Measurements from ENCODE around the gene SHC3. TPM values are rescaled to one million over a fixed set of nuclear protein-coding genes. Genes with fewer than 3 reads are reported as not detected.

Gene SHC3
- total RNA-seq, 3 donors from 2014 or later = 0.03 TPM

DNA sequence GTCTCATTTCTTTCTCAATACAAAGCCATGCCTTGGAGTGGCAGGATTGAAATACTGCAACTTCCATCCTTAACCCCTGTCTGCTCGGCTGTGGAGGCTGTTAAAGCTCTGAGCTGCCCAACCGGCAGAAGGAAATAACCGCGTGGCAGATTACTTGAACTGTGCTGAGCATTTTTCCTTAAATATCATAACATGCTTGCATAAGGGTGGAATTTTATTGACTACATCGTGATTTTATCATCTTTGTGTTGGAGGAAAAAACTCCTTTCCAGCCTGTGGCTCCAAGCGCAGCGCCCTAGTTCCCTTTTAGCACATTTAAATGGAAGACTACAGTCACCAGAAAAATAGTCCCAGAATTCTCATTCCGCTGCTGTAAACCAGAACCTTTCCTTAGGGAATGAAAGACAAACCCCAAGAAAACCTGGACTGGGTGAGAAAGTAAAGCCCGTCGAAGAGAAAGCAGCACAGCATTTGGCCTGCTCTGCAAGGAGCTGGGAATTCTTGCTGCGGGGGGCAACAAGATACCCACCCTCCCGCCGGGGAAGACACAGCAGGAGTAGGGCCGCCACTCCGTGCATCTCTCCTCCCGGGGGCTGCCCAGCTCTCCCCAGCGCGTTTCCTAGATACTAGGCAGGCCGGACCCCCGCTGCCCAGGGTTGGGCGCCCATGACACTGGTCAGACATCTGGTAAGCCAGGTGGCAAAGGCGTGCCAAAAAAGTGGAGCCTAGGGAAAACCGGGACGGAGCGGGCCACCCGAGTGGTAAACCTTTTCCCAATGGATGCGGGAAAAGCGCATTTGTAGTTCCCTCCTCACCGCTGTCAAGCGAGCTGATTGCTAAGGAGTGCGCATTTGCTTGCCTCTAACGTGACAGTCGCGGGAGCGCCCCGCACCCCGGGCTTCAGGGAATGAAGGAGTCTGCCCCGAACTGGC lies 1.3 kb downstream of the SHC3 start:
- no peak overlapping the region for H3K4me3 Mint-ChIP-seq
- ATAC-seq = no peak
- H3K9me3 Mint-ChIP-seq = no peaks in the 10 kb centered on the region

DNA sequence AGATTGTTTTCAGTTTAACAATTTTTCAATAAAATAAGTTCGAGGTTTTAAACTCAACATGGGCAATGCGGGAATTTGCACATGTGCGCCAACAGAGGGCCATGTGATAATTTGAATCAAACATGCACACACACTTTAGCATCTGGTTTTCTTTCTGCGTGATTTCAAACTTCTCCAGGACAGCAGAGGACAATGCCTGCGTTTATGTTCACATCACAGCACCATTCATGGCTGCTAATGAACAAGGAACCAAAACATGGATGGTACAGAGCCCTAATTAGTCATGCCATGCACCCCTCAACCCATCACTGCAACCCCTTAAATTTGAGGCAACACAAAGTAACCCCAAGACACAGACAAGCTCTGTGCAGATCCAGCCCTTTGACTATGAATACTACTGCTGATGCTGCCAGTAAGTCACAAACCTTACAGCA lies 2.8 kb downstream of the SHC3 start:
- peaks cover 58% of the 10 kb centered on the region for H3K27me3 Mint-ChIP-seq (ENCODE audit: low read depth)
- ATAC-seq = no peak
- no peak for DNase-seq
- no peak overlapping the region for H3K4me3 Mint-ChIP-seq
- peaks cover 16% of the 10 kb centered on the region for H3K4me1 Mint-ChIP-seq (ENCODE audit: low read depth)
- no peaks in the 10 kb centered on the region for H3K9me3 Mint-ChIP-seq
- no peaks in the 10 kb centered on the region for H3K36me3 Mint-ChIP-seq (ENCODE audit: insufficient read depth)

More for the DNA sequence above, 1.3 kb downstream of the SHC3 start:
- DNase-seq = no peak
- H3K27me3 Mint-ChIP-seq (ENCODE audit: low read depth) = peaks cover 67% of the 10 kb centered on the region
- H3K4me1 Mint-ChIP-seq (ENCODE audit: low read depth) = peaks cover 16% of the 10 kb centered on the region
- peaks cover 2% of the 10 kb centered on the region for H3K36me3 Mint-ChIP-seq (ENCODE audit: insufficient read depth)

- Mint-ChIP-seq H3K4me1 (ENCODE audit: low read depth) (peaks cover 5% of the 10 kb centered on the region), H3K36me3 (ENCODE audit: insufficient read depth) (no peaks in the 10 kb centered on the region), H3K9me3 (no peaks in the 10 kb centered on the region), H3K27me3 (ENCODE audit: low read depth) (peaks cover 44% of the 10 kb centered on the region), H3K4me3 (no peak overlapping the region)
- ATAC-seq (no peak), DNase-seq (no peak)
Observed at GRCh38 chr9:89174291-89174690, 4.3 kb downstream of the SHC3 start.

GRCh38 chr9:89173072-89173471 lies 5.5 kb downstream of the SHC3 start:
- ATAC-seq (no peak), DNase-seq (no peak)
- Mint-ChIP-seq H3K27me3 (ENCODE audit: low read depth) (peaks cover 35% of the 10 kb centered on the region), H3K4me1 (ENCODE audit: low read depth) (no peaks in the 10 kb centered on the region), H3K36me3 (ENCODE audit: insufficient read depth) (no peaks in the 10 kb centered on the region), H3K9me3 (no peaks in the 10 kb centered on the region), H3K4me3 (no peak overlapping the region)

- DNase-seq (no peak), ATAC-seq (no peak)
- Mint-ChIP-seq H3K4me1 (ENCODE audit: low read depth) (no peaks in the 10 kb centered on the region), H3K9me3 (no peaks in the 10 kb centered on the region), H3K36me3 (ENCODE audit: insufficient read depth) (no peaks in the 10 kb centered on the region), H3K27me3 (ENCODE audit: low read depth) (peaks cover 32% of the 10 kb centered on the region), H3K4me3 (no peak overlapping the region)
Observed at GRCh38 chr9:89172398-89172797, 6.2 kb downstream of the SHC3 start.

DNA sequence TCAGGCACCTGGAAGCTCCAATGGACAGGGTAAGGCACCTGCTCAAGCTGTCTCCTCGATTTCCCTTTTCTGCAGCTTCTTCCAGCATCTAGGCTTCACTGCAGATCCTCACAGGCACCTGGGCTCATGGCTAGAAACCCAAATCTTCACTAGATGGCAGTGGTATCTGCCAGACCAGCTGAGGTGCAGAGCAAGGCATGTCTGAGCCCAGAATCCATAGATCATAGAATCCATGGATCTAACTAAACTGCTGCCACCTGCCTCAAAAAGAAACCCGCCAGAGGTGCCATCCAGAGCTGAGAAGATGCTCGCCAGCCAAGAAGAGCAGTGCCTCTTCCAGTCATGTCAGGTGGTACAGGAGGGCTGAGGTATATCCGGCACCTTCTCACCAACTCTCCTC lies 6.9 kb downstream of the SHC3 start:
- no peak for ATAC-seq
- DNase-seq = no peak
- H3K9me3 Mint-ChIP-seq = no peaks in the 10 kb centered on the region
- peaks cover 25% of the 10 kb centered on the region for H3K27me3 Mint-ChIP-seq (ENCODE audit: low read depth)
- H3K36me3 Mint-ChIP-seq (ENCODE audit: insufficient read depth) = no peaks in the 10 kb centered on the region
- H3K4me1 Mint-ChIP-seq (ENCODE audit: low read depth) = no peaks in the 10 kb centered on the region
- no peak overlapping the region for H3K4me3 Mint-ChIP-seq

- H3K27me3 Mint-ChIP-seq (ENCODE audit: low read depth) = peaks cover 25% of the 10 kb centered on the region
- no peaks in the 10 kb centered on the region for H3K36me3 Mint-ChIP-seq (ENCODE audit: insufficient read depth)
- ATAC-seq (no peak), DNase-seq (no peak)
- no peaks in the 10 kb centered on the region for H3K4me1 Mint-ChIP-seq (ENCODE audit: low read depth)
- no peak overlapping the region for H3K4me3 Mint-ChIP-seq
- no peaks in the 10 kb centered on the region for H3K9me3 Mint-ChIP-seq
Observed at GRCh38 chr9:89171231-89171630, 7.4 kb downstream of the SHC3 start.

DNA sequence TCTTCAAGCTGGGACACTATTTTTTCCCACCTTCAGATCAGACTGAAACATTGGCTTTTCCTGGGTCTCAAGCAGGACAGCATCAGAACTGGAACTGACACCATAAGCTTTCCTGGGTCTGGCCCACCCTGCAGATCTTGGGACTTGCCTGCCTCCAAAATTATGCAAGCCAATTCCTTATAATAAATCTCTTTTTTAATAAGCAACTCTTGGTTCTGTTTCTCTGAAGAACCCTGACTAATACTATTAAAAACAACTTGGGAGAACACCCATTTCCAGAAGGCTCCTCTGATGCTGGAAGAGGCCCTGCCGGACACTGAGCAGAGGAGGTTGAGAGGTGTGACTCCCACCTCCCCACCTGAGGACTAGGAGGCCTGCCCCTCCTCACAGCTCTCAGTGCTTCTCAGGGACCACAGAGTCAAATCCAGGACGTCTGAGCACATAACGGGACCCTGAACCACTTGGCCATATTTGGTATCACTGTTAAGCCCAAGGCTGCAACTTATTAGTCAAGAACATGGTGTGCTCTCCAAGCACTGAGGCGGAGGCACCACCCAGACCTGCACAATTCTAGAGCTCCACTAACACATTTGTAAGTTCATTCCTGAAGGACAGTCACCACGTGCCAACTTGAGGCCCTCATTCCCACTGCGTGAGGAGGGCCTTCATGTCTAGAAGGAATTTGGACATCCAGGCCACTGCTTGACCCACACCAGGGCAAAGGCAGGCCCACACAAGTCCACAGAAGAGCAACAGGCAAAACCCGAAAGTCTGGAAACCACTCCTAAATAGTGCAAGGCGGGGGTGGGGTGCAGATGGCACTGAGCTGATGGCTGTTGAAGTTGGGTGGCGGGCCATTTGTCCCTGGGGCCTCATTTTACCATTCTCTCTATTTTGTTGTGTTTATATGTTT lies 9.5 kb downstream of the SHC3 start:
- Mint-ChIP-seq H3K36me3 (ENCODE audit: insufficient read depth) (no peaks in the 10 kb centered on the region), H3K27me3 (ENCODE audit: low read depth) (peaks cover 22% of the 10 kb centered on the region), H3K9me3 (no peaks in the 10 kb centered on the region), H3K4me3 (no peak overlapping the region), H3K4me1 (ENCODE audit: low read depth) (no peaks in the 10 kb centered on the region)
- ATAC-seq = no peak
- no peak for DNase-seq

- no peak for ATAC-seq
- Mint-ChIP-seq H3K4me3 (no peak overlapping the region), H3K9me3 (no peaks in the 10 kb centered on the region), H3K4me1 (ENCODE audit: low read depth) (no peaks in the 10 kb centered on the region), H3K27me3 (ENCODE audit: low read depth) (peaks cover 15% of the 10 kb centered on the region), H3K36me3 (ENCODE audit: insufficient read depth) (no peaks in the 10 kb centered on the region)
- no peak for DNase-seq
Observed at GRCh38 chr9:89167788-89168187, 10.8 kb downstream of the SHC3 start.

DNA sequence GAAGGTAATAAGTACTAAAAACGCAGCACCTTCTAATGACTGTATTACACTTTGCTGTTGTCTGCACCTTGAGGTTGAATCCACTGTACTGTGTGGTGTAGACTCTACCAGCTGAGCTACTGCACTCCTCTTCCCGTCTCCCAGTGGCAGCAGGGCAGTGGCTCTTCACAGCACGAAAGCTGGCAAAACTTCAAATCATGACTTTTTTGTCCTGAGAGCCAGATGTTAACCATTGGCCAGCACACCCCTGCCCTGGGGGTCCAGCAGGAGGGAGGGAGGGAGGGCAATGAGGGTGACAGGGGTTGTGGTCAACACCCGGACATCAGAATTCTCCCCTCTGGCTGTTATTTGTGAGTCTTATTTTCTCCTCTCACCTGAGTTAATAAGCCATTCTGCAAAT lies 11.8 kb downstream of the SHC3 start:
- Mint-ChIP-seq H3K4me1 (ENCODE audit: low read depth) (no peaks in the 10 kb centered on the region), H3K36me3 (ENCODE audit: insufficient read depth) (no peaks in the 10 kb centered on the region), H3K27me3 (ENCODE audit: low read depth) (peaks cover 14% of the 10 kb centered on the region), H3K9me3 (no peaks in the 10 kb centered on the region), H3K4me3 (no peak overlapping the region)
- DNase-seq (no peak), ATAC-seq (no peak)

- Mint-ChIP-seq H3K4me1 (ENCODE audit: low read depth) (no peaks in the 10 kb centered on the region), H3K27me3 (ENCODE audit: low read depth) (peaks cover 20% of the 10 kb centered on the region), H3K4me3 (no peak overlapping the region), H3K9me3 (no peaks in the 10 kb centered on the region), H3K36me3 (ENCODE audit: insufficient read depth) (no peaks in the 10 kb centered on the region)
- DNase-seq = no peak
- ATAC-seq = no peak
Observed at GRCh38 chr9:89165880-89166279, 12.7 kb downstream of the SHC3 start.

GRCh38 chr9:89165341-89165740 lies 13.3 kb downstream of the SHC3 start:
- H3K9me3 Mint-ChIP-seq = no peaks in the 10 kb centered on the region
- peaks cover 20% of the 10 kb centered on the region for H3K27me3 Mint-ChIP-seq (ENCODE audit: low read depth)
- DNase-seq = no peak
- no peaks in the 10 kb centered on the region for H3K36me3 Mint-ChIP-seq (ENCODE audit: insufficient read depth)
- no peak for ATAC-seq
- H3K4me1 Mint-ChIP-seq (ENCODE audit: low read depth) = no peaks in the 10 kb centered on the region
- no peak overlapping the region for H3K4me3 Mint-ChIP-seq

- Mint-ChIP-seq H3K27me3 (ENCODE audit: low read depth) (peaks cover 32% of the 10 kb centered on the region), H3K4me3 (no peak overlapping the region), H3K36me3 (ENCODE audit: insufficient read depth) (no peaks in the 10 kb centered on the region), H3K4me1 (ENCODE audit: low read depth) (no peaks in the 10 kb centered on the region), H3K9me3 (peaks cover 3% of the 10 kb centered on the region)
- no peak for ATAC-seq
- no peak for DNase-seq
Observed at GRCh38 chr9:89161221-89161620, 17.4 kb downstream of the SHC3 start.

DNA sequence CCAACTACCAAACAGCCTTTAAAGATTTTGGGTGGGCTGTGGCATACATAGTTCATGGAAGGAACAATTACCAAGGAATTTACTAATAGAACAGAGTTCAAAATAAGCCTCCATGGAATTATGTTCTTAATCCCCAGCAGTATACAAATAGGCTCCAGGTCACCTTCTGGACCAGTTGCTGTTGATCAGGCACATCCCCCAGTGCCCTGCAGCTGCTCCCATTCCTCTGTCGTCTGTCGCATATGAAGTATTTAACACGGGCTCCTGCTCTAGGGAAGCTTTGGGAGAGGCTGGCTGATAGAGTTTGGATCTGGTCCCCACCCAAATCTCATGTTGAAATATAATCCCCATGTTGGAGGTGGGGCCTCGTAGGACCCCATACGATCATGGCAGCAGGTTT lies 17.8 kb downstream of the SHC3 start:
- H3K36me3 Mint-ChIP-seq (ENCODE audit: insufficient read depth) = no peaks in the 10 kb centered on the region
- no peak for DNase-seq
- H3K4me3 Mint-ChIP-seq = no peak overlapping the region
- peaks cover 28% of the 10 kb centered on the region for H3K27me3 Mint-ChIP-seq (ENCODE audit: low read depth)
- no peak for ATAC-seq
- peaks cover 3% of the 10 kb centered on the region for H3K9me3 Mint-ChIP-seq
- no peaks in the 10 kb centered on the region for H3K4me1 Mint-ChIP-seq (ENCODE audit: low read depth)

All from activated T-cell treated with anti-CD3 and anti-CD28 coated beads, Interleukin-2, amount 50 U/mL, for 4 hours (primary cell).